ENCODE data around the gene ZNF684. TPM values are rescaled to one million over a fixed set of nuclear protein-coding genes. Genes with fewer than 3 reads are reported as not detected.
"Not testable (repeated sequence)": the region's sequence is repeated elsewhere in the genome, so short reads cannot be mapped to it uniquely, and the experiment has no call there.

Gene ZNF684
- total and polyA plus RNA-seq, 2 experiments from 2014 or later = 7.6 to 8.9 TPM

DNA sequence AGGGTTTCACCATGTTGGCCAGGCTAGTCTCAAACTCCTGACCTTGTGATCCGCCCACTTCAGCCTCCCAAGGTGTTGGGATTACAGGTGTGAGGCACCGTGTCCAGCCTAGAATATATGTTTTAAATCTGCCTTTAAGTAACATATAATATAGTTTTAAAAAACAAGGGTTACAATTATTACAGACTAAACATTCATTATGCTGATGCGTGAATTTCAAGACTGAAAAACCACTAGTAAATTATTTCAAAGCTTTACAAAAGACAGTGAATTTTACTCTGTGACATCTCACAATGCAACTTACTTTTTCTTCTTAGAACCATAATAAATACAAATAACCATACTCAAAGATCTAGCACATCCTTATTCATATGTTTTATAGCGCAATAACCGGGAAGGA lies 24.7 kb downstream of the ZNF684 start:
- no peaks in the 10 kb centered on the region for H3K27me3 ChIP-seq (ENCODE audit: insufficient read depth)
- no peak overlapping the region for H3K4me2 ChIP-seq
- H3K79me2 ChIP-seq (replicated peaks; ENCODE audit: insufficient read depth) = no peaks in the 10 kb centered on the region
- no peaks in the 10 kb centered on the region for H4K20me1 ChIP-seq (replicated peaks; ENCODE audit: insufficient read depth)
- H2AFZ ChIP-seq = no peak overlapping the region
- Mint-ChIP-seq H3K27ac (no peak overlapping the region), H3K9me3 (peaks cover 15% of the 10 kb centered on the region), H3K4me1 (no peaks in the 10 kb centered on the region), H3K4me3 (no peak overlapping the region), H3K36me3 (ENCODE audit: low read depth) (peaks cover 4% of the 10 kb centered on the region; the same call in 2 of the 3 replicates), H3K27me3 (ENCODE audit: insufficient read depth, low read depth, poor library complexity) (peaks cover 2% of the 10 kb centered on the region)
- no peak overlapping the region for H3K27ac ChIP-seq (ENCODE audit: low read depth)
- no peaks in the 10 kb centered on the region for H3K36me3 ChIP-seq (ENCODE audit: insufficient read depth)
- ATAC-seq (no peak), DNase-seq (ENCODE audit: low spot score) (no peak)
- H3K9me2 ChIP-seq (ENCODE audit: insufficient read depth) = 0 out of 2 replicates have a peak, but pooled peaks cover 3% of the 10 kb centered on the region
- H3F3A ChIP-seq (replicated peaks; ENCODE audit: low read depth) = no peaks in the 10 kb centered on the region
- no peak overlapping the region for H3K4me3 ChIP-seq
- no peak for TF ChIP-seq ZNF331 (CRISPR knock-in tag; IDR thresholded peaks at IDR 0.05; ENCODE audit: low read depth)
- no peak for TF ChIP-seq JUNB (IDR thresholded peaks at IDR 0.05; ENCODE audit: unreplicated experiment)
- no peak for TF ChIP-seq CREB1 (CRISPR knock-in tag; IDR thresholded peaks at IDR 0.05; ENCODE audit: low read depth)
- TF ChIP-seq STAT1 (IDR thresholded peaks at IDR 0.05; ENCODE audit: unreplicated experiment) = no peak
- TF ChIP-seq POLR2AphosphoS5 (IDR thresholded peaks at IDR 0.05; ENCODE audit: low read depth) = no peak
- no peak for TF ChIP-seq ETS1 (IDR thresholded peaks at IDR 0.05)
- no peak for TF ChIP-seq EZH2phosphoT487 (IDR thresholded peaks at IDR 0.05; ENCODE audit: unreplicated experiment)
- no peak for TF ChIP-seq ZNF114 (CRISPR knock-in tag; IDR thresholded peaks at IDR 0.05)
- TF ChIP-seq, protein P1, sequence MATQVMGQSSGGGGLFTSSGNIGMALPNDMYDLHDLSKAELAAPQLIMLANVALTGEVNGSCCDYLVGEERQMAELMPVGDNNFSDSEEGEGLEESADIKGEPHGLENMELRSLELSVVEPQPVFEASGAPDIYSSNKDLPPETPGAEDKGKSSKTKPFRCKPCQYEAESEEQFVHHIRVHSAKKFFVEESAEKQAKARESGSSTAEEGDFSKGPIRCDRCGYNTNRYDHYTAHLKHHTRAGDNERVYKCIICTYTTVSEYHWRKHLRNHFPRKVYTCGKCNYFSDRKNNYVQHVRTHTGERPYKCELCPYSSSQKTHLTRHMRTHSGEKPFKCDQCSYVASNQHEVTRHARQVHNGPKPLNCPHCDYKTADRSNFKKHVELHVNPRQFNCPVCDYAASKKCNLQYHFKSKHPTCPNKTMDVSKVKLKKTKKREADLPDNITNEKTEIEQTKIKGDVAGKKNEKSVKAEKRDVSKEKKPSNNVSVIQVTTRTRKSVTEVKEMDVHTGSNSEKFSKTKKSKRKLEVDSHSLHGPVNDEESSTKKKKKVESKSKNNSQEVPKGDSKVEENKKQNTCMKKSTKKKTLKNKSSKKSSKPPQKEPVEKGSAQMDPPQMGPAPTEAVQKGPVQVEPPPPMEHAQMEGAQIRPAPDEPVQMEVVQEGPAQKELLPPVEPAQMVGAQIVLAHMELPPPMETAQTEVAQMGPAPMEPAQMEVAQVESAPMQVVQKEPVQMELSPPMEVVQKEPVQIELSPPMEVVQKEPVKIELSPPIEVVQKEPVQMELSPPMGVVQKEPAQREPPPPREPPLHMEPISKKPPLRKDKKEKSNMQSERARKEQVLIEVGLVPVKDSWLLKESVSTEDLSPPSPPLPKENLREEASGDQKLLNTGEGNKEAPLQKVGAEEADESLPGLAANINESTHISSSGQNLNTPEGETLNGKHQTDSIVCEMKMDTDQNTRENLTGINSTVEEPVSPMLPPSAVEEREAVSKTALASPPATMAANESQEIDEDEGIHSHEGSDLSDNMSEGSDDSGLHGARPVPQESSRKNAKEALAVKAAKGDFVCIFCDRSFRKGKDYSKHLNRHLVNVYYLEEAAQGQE (IDR thresholded peaks at IDR 0.05; ENCODE audit: unreplicated experiment) = no peak
- no peaks in the 10 kb centered on the region for H3K4me1 ChIP-seq (ENCODE audit: insufficient read depth)

DNA sequence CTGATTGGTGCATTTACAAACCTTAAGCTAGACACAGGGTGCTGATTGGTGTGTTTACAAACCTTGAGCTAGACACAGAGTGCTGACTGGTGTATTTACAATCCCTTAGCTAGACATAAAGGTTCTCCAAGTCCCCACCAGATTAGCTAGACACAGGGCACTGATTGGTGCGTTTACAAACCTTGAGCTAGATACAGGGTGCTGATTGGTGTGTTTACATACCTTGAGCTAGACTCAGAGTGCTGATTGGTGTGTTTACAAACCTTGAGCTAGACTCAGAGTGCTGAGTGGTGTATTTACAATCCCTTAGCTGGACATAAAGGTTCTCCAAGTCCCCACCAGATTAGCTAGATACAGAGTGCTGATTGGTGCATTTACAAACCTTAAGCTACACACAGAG lies 26.8 kb downstream of the ZNF684 start:
- H3K4me3 Mint-ChIP-seq; H3K27ac Mint-ChIP-seq; H3K4me1 Mint-ChIP-seq; H3K27me3 Mint-ChIP-seq (ENCODE audit: insufficient read depth, low read depth, poor library complexity); H3K36me3 ChIP-seq (ENCODE audit: insufficient read depth); H3K27me3 ChIP-seq (ENCODE audit: insufficient read depth); H3K4me1 ChIP-seq (ENCODE audit: insufficient read depth); H3K36me3 Mint-ChIP-seq (ENCODE audit: low read depth); H3K27ac ChIP-seq (ENCODE audit: low read depth); H3F3A ChIP-seq (replicated peaks; ENCODE audit: low read depth); H4K20me1 ChIP-seq (replicated peaks; ENCODE audit: insufficient read depth); DNase-seq (ENCODE audit: low spot score); H2AFZ ChIP-seq; H3K4me2 ChIP-seq; H3K4me3 ChIP-seq; H3K79me2 ChIP-seq (replicated peaks; ENCODE audit: insufficient read depth); ATAC-seq; H3K9me2 ChIP-seq (ENCODE audit: insufficient read depth): not testable (repeated sequence)
- H3K9me3 Mint-ChIP-seq = peaks cover 15% of the 10 kb centered on the region
